GM12892 (cell line): ENCODE results near the gene BABAM2.

ENCODE experiments used
- POLR2A ChIP-seq: IDR thresholded peaks from 2 replicates; pipeline ENCODE4 v1.6.1; 2011; ENCODE audit warnings: low read depth, low read length, control low read depth
- POLR2AphosphoS5 ChIP-seq: IDR thresholded peaks from 2 replicates; pipeline ENCODE4 v1.6.1; 2011; ENCODE audit warnings: low read depth, low read length, control low read depth

DNA sequence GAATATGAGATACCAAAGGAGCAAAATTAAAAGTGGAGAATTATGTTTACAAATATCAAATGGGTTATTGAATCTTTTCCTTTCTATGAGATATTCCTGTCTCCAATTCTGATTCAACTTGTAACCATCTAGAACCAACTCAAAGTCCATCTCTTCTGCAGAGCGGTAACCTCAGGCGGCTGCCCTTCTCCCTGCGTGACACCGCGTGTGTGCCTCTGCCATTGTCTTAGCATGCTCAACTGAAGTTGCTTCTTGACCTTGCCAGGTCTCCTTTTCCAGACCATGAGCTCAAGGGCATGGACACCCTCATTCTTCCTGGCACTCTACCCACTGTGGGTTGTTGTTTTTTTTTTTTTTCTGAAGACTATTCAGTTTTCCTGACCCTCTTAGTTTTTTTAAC lies 398.1 kb downstream of the BABAM2 start:
- TF ChIP-seq POLR2AphosphoS5 (no peak), POLR2A (no peak)
